Caco-2 (cell line): ENCODE measurements around the gene FPR1. TPM values are rescaled to one million over a fixed set of nuclear protein-coding genes. Genes with fewer than 3 reads are reported as not detected.

Experiments used
- BruUV-seq: library from RNA; stranded (reverse); fragments of 400-500 nt; replicated peaks from 2 replicates; lab custom pipeline; 2021; lab: Mats Ljungman, UMichigan
- CTCF ChIA-PET: fragments of 300-600 bp; sonication (Branson Sonifier 250); formaldehyde crosslinking; loops from one replicate; lab custom pipeline; 2022; ENCODE audit warnings: antibody characterized with exemption; lab: Charles Lee
- POLR2A ChIA-PET: fragments of 300-600 bp; sonication (Branson Sonifier 250); formaldehyde crosslinking; loops from one replicate; lab custom pipeline; 2022; ENCODE audit warnings: antibody characterized with exemption; lab: Charles Lee
- DNase-seq, 2 experiments: peaks; one replicate each; pipeline versions ENCODE4 v3.0.0 to v3.0.0-alpha.2; 2020 to 2022
- H3K27me3 ChIP-seq: replicated peaks from 2 replicates; pipeline ENCODE4 v1.6.0; 2011; ENCODE audit warnings: low read length; ENCODE audit not compliant: control insufficient read depth, insufficient read depth
- H3K36me3 ChIP-seq: 2 replicates; pipeline ENCODE4 v1.5.1; 2011; ENCODE audit warnings: low read length; ENCODE audit not compliant: control insufficient read depth, insufficient read depth
- H3K4me1 ChIP-seq: fragments of 250-450 bp; sonication (Bioruptor Pico); 2 replicates; pipeline ENCODE4 v1.5.1; 2020; ENCODE audit warnings: mild to moderate bottlenecking
- H3K4me3 ChIP-seq: 2 replicates; pipeline ENCODE4 v1.5.1; 2011; ENCODE audit warnings: low read depth, mild to moderate bottlenecking, control low read depth, low read length
- H3K9me3 ChIP-seq: fragments of 250-450 bp; sonication (Bioruptor Pico); 2 replicates; pipeline ENCODE4 v1.5.1; 2020; ENCODE audit warnings: mild to moderate bottlenecking, moderate library complexity
- H3K27ac Mint-ChIP-seq: one replicate; pipeline ENCODE4 v1.8.0; 2022; ENCODE audit warnings: mixed read lengths; ENCODE audit not compliant: unreplicated experiment
- H3K27me3 Mint-ChIP-seq: one replicate; pipeline ENCODE4 v1.8.0; 2022; ENCODE audit warnings: mixed read lengths; ENCODE audit not compliant: insufficient read depth, unreplicated experiment
- H3K36me3 Mint-ChIP-seq: one replicate; pipeline ENCODE4 v1.8.0; 2022; ENCODE audit warnings: mild to moderate bottlenecking, mixed read lengths; ENCODE audit not compliant: insufficient read depth, unreplicated experiment
- H3K4me1 Mint-ChIP-seq: one replicate; pipeline ENCODE4 v1.8.0; 2022; ENCODE audit warnings: low read depth, mixed read lengths; ENCODE audit not compliant: unreplicated experiment
- H3K4me3 Mint-ChIP-seq: one replicate; pipeline ENCODE4 v1.8.0; 2022; ENCODE audit warnings: mild to moderate bottlenecking, moderate library complexity, mixed read lengths; ENCODE audit not compliant: unreplicated experiment
- H3K9me3 Mint-ChIP-seq: one replicate; pipeline ENCODE4 v1.8.0; 2022; ENCODE audit warnings: mixed read lengths; ENCODE audit not compliant: unreplicated experiment
- intact Hi-C: fragments of 100-400 bp; cut with micrococcal nuclease; formaldehyde crosslinking; loops from one replicate; pipeline ENCODE4 v1.10.0; 2022; ENCODE audit not compliant: unreplicated experiment
- total RNA-seq: library from RNA; stranded (reverse); gene quantifications from 2 replicates; pipeline ENCODE4 v1.2.3, GENCODE V29; 2022
- TF ChIP-seq, protein P1 (sequence below), 2 experiments: fragments of 200-600 bp in 1 of 2; IDR thresholded peaks; 1 replicate in 1 of 2; 2 replicates in 1 of 2; pipeline versions ENCODE4 v1.5.1 to v1.8.0; 2011 to 2022; ENCODE audit warnings: antibody characterized with exemption in 1 of 2, control low read depth in 1 of 2, inconsistent platforms in 1 of 2, low read depth in 1 of 2, low read length in 1 of 2, mild to moderate bottlenecking in 1 of 2, moderate library complexity in 1 of 2; ENCODE audit not compliant: insufficient read depth in 1 of 2, severe bottlenecking in 1 of 2, unreplicated experiment in 1 of 2

FPR1 gene
- total RNA-seq, 1 experiment from 2014 or later = not detected

DNA sequence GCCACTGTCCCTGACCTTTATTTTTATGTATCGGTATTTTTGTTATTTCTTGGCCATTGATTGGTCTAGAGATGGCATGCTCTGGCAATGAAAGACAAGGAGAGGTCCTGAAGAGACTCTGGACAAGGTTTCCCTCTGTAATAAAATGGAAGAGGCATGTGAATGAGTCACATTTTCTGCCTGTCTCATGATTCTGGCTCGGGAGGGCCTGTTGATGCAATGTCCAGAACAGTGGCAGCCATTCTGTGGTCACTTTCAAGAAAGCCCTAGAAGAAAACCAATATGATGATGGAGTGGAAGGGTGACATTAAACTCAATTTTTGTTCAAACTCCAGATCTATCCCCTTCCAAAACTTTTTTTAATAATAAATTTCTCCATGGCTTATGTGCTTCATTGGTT, 41.3 kb upstream of the FPR1 start:
- no peaks in the 10 kb centered on the region for H3K4me1 ChIP-seq
- H3K9me3 ChIP-seq = no peaks in the 10 kb centered on the region; the same call in 1 of the 2 replicates
- H3K4me3 Mint-ChIP-seq = no peak overlapping the region
- no peak overlapping the region for H3K27ac Mint-ChIP-seq
- DNase-seq = no peak
- no TSS peak for BruUV-seq
- TF ChIP-seq, protein P1, sequence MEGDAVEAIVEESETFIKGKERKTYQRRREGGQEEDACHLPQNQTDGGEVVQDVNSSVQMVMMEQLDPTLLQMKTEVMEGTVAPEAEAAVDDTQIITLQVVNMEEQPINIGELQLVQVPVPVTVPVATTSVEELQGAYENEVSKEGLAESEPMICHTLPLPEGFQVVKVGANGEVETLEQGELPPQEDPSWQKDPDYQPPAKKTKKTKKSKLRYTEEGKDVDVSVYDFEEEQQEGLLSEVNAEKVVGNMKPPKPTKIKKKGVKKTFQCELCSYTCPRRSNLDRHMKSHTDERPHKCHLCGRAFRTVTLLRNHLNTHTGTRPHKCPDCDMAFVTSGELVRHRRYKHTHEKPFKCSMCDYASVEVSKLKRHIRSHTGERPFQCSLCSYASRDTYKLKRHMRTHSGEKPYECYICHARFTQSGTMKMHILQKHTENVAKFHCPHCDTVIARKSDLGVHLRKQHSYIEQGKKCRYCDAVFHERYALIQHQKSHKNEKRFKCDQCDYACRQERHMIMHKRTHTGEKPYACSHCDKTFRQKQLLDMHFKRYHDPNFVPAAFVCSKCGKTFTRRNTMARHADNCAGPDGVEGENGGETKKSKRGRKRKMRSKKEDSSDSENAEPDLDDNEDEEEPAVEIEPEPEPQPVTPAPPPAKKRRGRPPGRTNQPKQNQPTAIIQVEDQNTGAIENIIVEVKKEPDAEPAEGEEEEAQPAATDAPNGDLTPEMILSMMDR (IDR thresholded peaks at IDR 0.05; ENCODE audit: insufficient read depth in 1 of 2, low read depth in 1 of 2, low read length in 1 of 2, severe bottlenecking in 1 of 2, unreplicated experiment in 1 of 2) = no peak
- no peaks in the 10 kb centered on the region for H3K27me3 ChIP-seq
- no peaks in the 10 kb centered on the region for H3K4me1 Mint-ChIP-seq
- no peaks in the 10 kb centered on the region for H3K27me3 Mint-ChIP-seq
- H3K36me3 ChIP-seq = no peaks in the 10 kb centered on the region
- POLR2A ChIA-PET = no interaction called here
- H3K9me3 Mint-ChIP-seq = peaks cover 40% of the 10 kb centered on the region
- no peaks in the 10 kb centered on the region for H3K36me3 Mint-ChIP-seq
- no peak overlapping the region for H3K4me3 ChIP-seq
- intact Hi-C loops = no loop called here
- CTCF ChIA-PET = no interaction called here

DNA sequence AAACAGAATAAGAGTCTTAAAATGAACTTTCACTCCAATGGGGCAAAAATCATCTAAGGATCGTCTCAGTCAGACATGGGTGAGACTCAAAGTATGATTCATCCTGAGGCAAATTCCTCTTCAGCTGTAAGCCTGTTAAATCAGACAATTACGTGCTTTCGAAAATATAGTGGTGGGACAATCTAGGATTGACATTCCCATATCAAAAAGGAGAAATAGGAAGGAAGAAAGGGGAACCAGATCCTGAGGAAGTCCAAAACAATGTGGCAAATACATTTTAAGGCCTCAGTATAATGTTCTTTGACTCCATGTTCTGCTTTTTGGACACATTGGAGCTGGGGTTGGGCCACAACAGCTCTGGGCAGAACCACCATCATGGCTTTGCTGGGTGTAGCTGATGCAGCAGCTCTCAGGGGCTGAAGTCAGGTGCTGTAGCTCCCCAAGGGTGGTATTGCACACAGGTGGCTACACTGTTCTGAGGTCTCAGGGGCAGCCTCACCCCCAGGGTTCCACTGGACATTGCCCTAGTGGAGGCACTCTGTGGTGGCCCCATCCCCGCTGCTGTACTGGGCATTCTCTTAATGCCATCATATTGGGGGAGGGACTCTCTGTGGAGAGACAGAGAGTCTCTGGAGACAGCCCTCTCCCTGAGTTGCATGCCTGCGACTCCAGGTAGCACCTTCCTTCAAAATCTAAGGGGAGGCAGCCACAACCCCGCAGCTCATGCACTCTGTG, 37.5 kb upstream of the FPR1 start:
- Mint-ChIP-seq H3K27me3 (no peaks in the 10 kb centered on the region), H3K27ac (no peak overlapping the region), H3K36me3 (no peaks in the 10 kb centered on the region), H3K4me1 (no peaks in the 10 kb centered on the region), H3K4me3 (no peak overlapping the region), H3K9me3 (peaks cover 28% of the 10 kb centered on the region)
- no peak for DNase-seq
- intact Hi-C loops = no loop called here
- ChIA-PET CTCF (no interaction called here), POLR2A (no interaction called here)
- BruUV-seq = no TSS peak
- no peaks in the 10 kb centered on the region for H3K36me3 ChIP-seq
- no peaks in the 10 kb centered on the region; the same call in 1 of the 2 replicates for H3K9me3 ChIP-seq
- H3K4me3 ChIP-seq = no peak overlapping the region
- H3K27me3 ChIP-seq = no peaks in the 10 kb centered on the region
- no peaks in the 10 kb centered on the region for H3K4me1 ChIP-seq
- TF ChIP-seq, protein P1 (IDR thresholded peaks at IDR 0.05; ENCODE audit: insufficient read depth in 1 of 2, low read depth in 1 of 2, low read length in 1 of 2, severe bottlenecking in 1 of 2, unreplicated experiment in 1 of 2) = no peak

DNA sequence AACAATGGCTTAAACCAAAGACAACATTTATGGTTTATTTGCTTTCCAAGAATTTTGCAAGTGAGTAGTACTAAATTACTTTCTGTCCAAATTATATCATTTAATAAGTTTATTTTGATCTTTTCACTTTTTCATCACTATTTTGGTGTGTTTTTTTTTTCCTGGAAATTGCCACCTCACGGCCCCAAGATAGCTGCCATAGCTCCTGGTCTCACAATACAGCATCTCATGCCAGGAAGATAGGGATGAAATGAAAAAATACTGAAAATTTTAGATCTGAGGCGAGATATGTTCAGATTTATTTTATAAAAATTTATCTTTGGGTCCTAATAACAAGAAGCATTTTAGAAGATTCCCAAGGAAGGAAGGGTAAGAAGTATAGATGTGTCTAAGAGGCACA, 36.4 kb upstream of the FPR1 start:
- CTCF ChIA-PET = no interaction called here
- POLR2A ChIA-PET = no interaction called here
- no peaks in the 10 kb centered on the region for H3K27me3 Mint-ChIP-seq
- BruUV-seq = no TSS peak
- Histone ChIP-seq H3K36me3 (no peaks in the 10 kb centered on the region), H3K4me3 (no peak overlapping the region), H3K4me1 (no peaks in the 10 kb centered on the region), H3K9me3 (no peaks in the 10 kb centered on the region; the same call in 1 of the 2 replicates), H3K27me3 (no peaks in the 10 kb centered on the region)
- DNase-seq = no peak
- no peak overlapping the region for H3K4me3 Mint-ChIP-seq
- no peaks in the 10 kb centered on the region for H3K36me3 Mint-ChIP-seq
- TF ChIP-seq, protein P1 (IDR thresholded peaks at IDR 0.05; ENCODE audit: insufficient read depth in 1 of 2, low read depth in 1 of 2, low read length in 1 of 2, severe bottlenecking in 1 of 2, unreplicated experiment in 1 of 2) = no peak
- peaks cover 28% of the 10 kb centered on the region for H3K9me3 Mint-ChIP-seq
- no peaks in the 10 kb centered on the region for H3K4me1 Mint-ChIP-seq
- H3K27ac Mint-ChIP-seq = no peak overlapping the region
- intact Hi-C loops = no loop called here
